ENCODE data around the gene BCR. TPM values are rescaled to one million over a fixed set of nuclear protein-coding genes. Genes with fewer than 3 reads are reported as not detected.

Gene BCR
- total and polyA plus RNA-seq, 2 of the 13 experiments (the other 11 are each of a cell fraction or from before 2014, with no cell fraction given) = 19.9 to 33.6 TPM

GRCh38 chr22:23175817-23176644 lies 4.3 kb upstream of the BCR start:
- Histone ChIP-seq H3K4me2 (ENCODE audit: low read depth, low read length) (no peak overlapping the region), H3K27ac (ENCODE audit: extremely low read length, insufficient read depth, low read length) (no peak overlapping the region), H2AFZ (ENCODE audit: low read length) (no peak overlapping the region), H3K9ac (ENCODE audit: insufficient read depth, low read depth, low read length) (no peak overlapping the region), H3K9me3 (ENCODE audit: low read length) (no peaks in the 10 kb centered on the region), H3K27me3 (ENCODE audit: control insufficient read depth in 1 of 2, insufficient read depth in 2 of 2, low read length in 2 of 2) (no peaks in the 10 kb centered on the region), H3K4me3 (replicated peaks in 1 of 3; ENCODE audit: insufficient read depth in 1 of 3, low read depth in 2 of 3, low read length in 3 of 3) (no peak overlapping the region), H3K79me2 (ENCODE audit: insufficient read depth, low read length) (peaks cover 3% of the 10 kb centered on the region), H3K36me3 (replicated peaks in 1 of 2; ENCODE audit: control insufficient read depth in 1 of 2, insufficient read depth in 2 of 2, low read length in 2 of 2) (0 out of 5 replicates have a peak, but pooled peaks cover 0 to 4% of the 10 kb centered on the region in 2 experiments), H3K4me1 (ENCODE audit: insufficient read depth, low read length) (peaks cover 44% of the 10 kb centered on the region), H4K20me1 (ENCODE audit: insufficient read depth, low read length) (no peaks in the 10 kb centered on the region)
- CTCF ChIA-PET (ENCODE audit: low intra/inter-chr PET ratio, low total read pairs) = interaction anchor here (5.9 kb wide), 1 partner anchor 106 kb away, joined by 73 read pairs; no protein-coding TSS in a partner anchor
- no TSS peak for BruUV-seq (replicated peaks)
- TF ChIP-seq ATF7 (IDR thresholded peaks at IDR 0.05) (no peak), ATF7 (CRISPR knock-in tag; IDR thresholded peaks at IDR 0.05) (no peak), SIX4 (CRISPR knock-in tag; IDR thresholded peaks at IDR 0.05) (no peak), SP4 (CRISPR knock-in tag; IDR thresholded peaks at IDR 0.05) (no peak), ZNF709 (CRISPR knock-in tag; IDR thresholded peaks at IDR 0.05) (no peak), KDM1A (CRISPR knock-in tag; IDR thresholded peaks at IDR 0.05) (no peak), REST (IDR thresholded peaks at IDR 0.05; ENCODE audit: borderline replicate concordance in 1 of 2, low read depth in 1 of 2, low read length in 2 of 2) (no peak), ZNF34 (CRISPR knock-in tag; IDR thresholded peaks at IDR 0.05; ENCODE audit: borderline replicate concordance) (no peak), ZNF776 (CRISPR knock-in tag; IDR thresholded peaks at IDR 0.05) (no peak), BORCS8-MEF2B (CRISPR knock-in tag; IDR thresholded peaks at IDR 0.05) (no peak), GMEB1 (CRISPR knock-in tag; IDR thresholded peaks at IDR 0.05; ENCODE audit: borderline replicate concordance) (no peak)
- whole genome bisulfite sequencing (ENCODE audit: low lambda C conversion rate) = 83% methylated on average over 9 of the region's 10 CpGs
- in situ Hi-C loops (cut with HindIII; ENCODE audit: extremely low pct_ligation_motif_present, low pct_unique_long_range_greater_than_20kb) = loop anchor here (5.0 kb wide), 1 partner anchor 106 kb away; no protein-coding TSS in a partner anchor
- POLR2A ChIA-PET = no interaction called here
- intact Hi-C loops (cut with micrococcal nuclease; ENCODE audit: unreplicated experiment) = loop anchor here (2.0 kb wide), 1 partner anchor 15 kb away; no protein-coding TSS in a partner anchor
- no peak for ATAC-seq
- no peak for DNase-seq (ENCODE audit: low spot score)
- no peak for FAIRE-seq
